Karpas-422 (cell line): ENCODE results near the gene ZDHHC14. TPM values are rescaled to one million over a fixed set of nuclear protein-coding genes. Genes with fewer than 3 reads are reported as not detected.

Experiments used
- DNase-seq: peaks from one replicate; pipeline ENCODE4 v3.0.0-alpha.2; 2015
- H2AFZ ChIP-seq: fragments of 200-600 bp; sonication (generic); 2 replicates; pipeline ENCODE4 v1.6.1; 2014; ENCODE audit warnings: antibody characterized with exemption, low read length, mixed read lengths
- H3K27ac ChIP-seq: fragments of 200-600 bp; sonication (generic); 2 replicates; pipeline ENCODE4 v1.5.1; 2014; ENCODE audit warnings: mild to moderate bottlenecking, low read length, moderate library complexity
- H3K27me3 ChIP-seq: fragments of 200-600 bp; sonication (generic); 2 replicates; pipeline ENCODE4 v1.6.1; 2014; ENCODE audit warnings: low read length, mixed read lengths
- H3K36me3 ChIP-seq: fragments of 200-600 bp; sonication (generic); 2 replicates; pipeline ENCODE4 v1.6.1; 2014; ENCODE audit warnings: low read length, mixed read lengths; ENCODE audit not compliant: insufficient read depth
- H3K4me1 ChIP-seq: fragments of 200-600 bp; sonication (generic); 2 replicates; pipeline ENCODE4 v1.6.1; 2014; ENCODE audit warnings: mild to moderate bottlenecking, low read length, mixed read lengths
- H3K4me2 ChIP-seq: fragments of 200-600 bp; sonication (generic); 2 replicates; pipeline ENCODE4 v1.6.1; 2014; ENCODE audit warnings: low read length, low read depth, mild to moderate bottlenecking; ENCODE audit not compliant: poor library complexity, severe bottlenecking
- H3K4me3 ChIP-seq: fragments of 200-600 bp; sonication (generic); 2 replicates; pipeline ENCODE4 v1.5.1; 2014; ENCODE audit warnings: mild to moderate bottlenecking, antibody characterized with exemption, low read length, mixed read lengths
- H3K79me2 ChIP-seq: fragments of 200-600 bp; sonication (generic); 2 replicates; pipeline ENCODE4 v1.6.1; 2014; ENCODE audit warnings: mild to moderate bottlenecking, low read length, mixed read lengths
- H3K9ac ChIP-seq: fragments of 200-600 bp; sonication (generic); 2 replicates; pipeline ENCODE4 v1.6.0; 2014; ENCODE audit warnings: low read length
- H3K9me2 ChIP-seq: fragments of 200-600 bp; sonication (generic), shearing (Covaris generic); replicated peaks from 2 replicates; pipeline ENCODE4 v1.6.0; 2014; ENCODE audit warnings: mild to moderate bottlenecking, low read length, moderate library complexity; ENCODE audit not compliant: insufficient read depth
- H3K9me3 ChIP-seq: fragments of 300-700, 200-600 bp; sonication (generic); 2 replicates; pipeline ENCODE4 v1.6.1; 2014; ENCODE audit warnings: low read length, mixed read lengths
- H4K20me1 ChIP-seq: fragments of 200-600 bp; sonication (generic); 2 replicates; pipeline ENCODE4 v1.6.1; 2014; ENCODE audit warnings: mild to moderate bottlenecking, antibody characterized with exemption, low read length, low read depth; ENCODE audit not compliant: insufficient read depth
- total RNA-seq: library from RNA; depleted of rRNA; stranded (reverse); fragments of >200 nt; shearing (Covaris generic); gene quantifications from 2 replicates; pipeline ENCODE4 v1.2.3, GENCODE V29; 2014; ENCODE audit warnings: low replicate concordance

Gene ZDHHC14
- total RNA-seq, 1 experiment from 2014 or later = 1.1 TPM

GRCh38 chr6:157604816-157605215, 223.8 kb downstream of the ZDHHC14 start:
- Histone ChIP-seq H3K27ac (no peak overlapping the region), H3K4me1 (no peaks in the 10 kb centered on the region), H3K27me3 (no peaks in the 10 kb centered on the region; the same call in 1 of the 2 replicates), H3K4me3 (no peak overlapping the region), H3K9me3 (no peaks in the 10 kb centered on the region), H3K9me2 (no peaks in the 10 kb centered on the region), H3K4me2 (no peak overlapping the region), H4K20me1 (no peaks in the 10 kb centered on the region), H3K36me3 (no peaks in the 10 kb centered on the region), H3K79me2 (no peaks in the 10 kb centered on the region), H2AFZ (no peak overlapping the region), H3K9ac (no peak overlapping the region)
- DNase-seq = no peak

- H3K27me3 ChIP-seq = no peaks in the 10 kb centered on the region
- no peak overlapping the region for H3K4me2 ChIP-seq
- H3K4me3 ChIP-seq = no peak overlapping the region
- no peaks in the 10 kb centered on the region for H4K20me1 ChIP-seq
- no peaks in the 10 kb centered on the region for H3K9me3 ChIP-seq
- no peak overlapping the region for H3K27ac ChIP-seq
- H2AFZ ChIP-seq = no peak overlapping the region
- H3K4me1 ChIP-seq = no peaks in the 10 kb centered on the region
- no peaks in the 10 kb centered on the region for H3K9me2 ChIP-seq
- H3K9ac ChIP-seq = no peak overlapping the region
- H3K79me2 ChIP-seq = no peaks in the 10 kb centered on the region
- no peak for DNase-seq
- no peaks in the 10 kb centered on the region for H3K36me3 ChIP-seq
Observed at GRCh38 chr6:157605484-157605883, 224.5 kb downstream of the ZDHHC14 start.

- Histone ChIP-seq H3K9me3 (no peaks in the 10 kb centered on the region), H3K4me3 (no peak overlapping the region), H4K20me1 (no peaks in the 10 kb centered on the region), H3K4me1 (no peaks in the 10 kb centered on the region), H3K79me2 (no peaks in the 10 kb centered on the region), H3K27me3 (no peaks in the 10 kb centered on the region), H3K9me2 (no peaks in the 10 kb centered on the region), H3K36me3 (no peaks in the 10 kb centered on the region), H2AFZ (no peak overlapping the region), H3K4me2 (no peak overlapping the region), H3K27ac (no peak overlapping the region), H3K9ac (no peak overlapping the region)
- DNase-seq = no peak
Observed at GRCh38 chr6:157606516-157606915, 225.5 kb downstream of the ZDHHC14 start.

GRCh38 chr6:157607317-157608109, 226.5 kb downstream of the ZDHHC14 start:
- Histone ChIP-seq H3K9me3 (no peaks in the 10 kb centered on the region), H3K4me2 (no peak overlapping the region), H3K4me3 (no peak overlapping the region), H3K9ac (no peak overlapping the region), H3K4me1 (no peaks in the 10 kb centered on the region), H2AFZ (no peak overlapping the region), H4K20me1 (no peaks in the 10 kb centered on the region), H3K9me2 (no peaks in the 10 kb centered on the region), H3K27ac (no peak overlapping the region), H3K36me3 (no peaks in the 10 kb centered on the region), H3K27me3 (no peaks in the 10 kb centered on the region), H3K79me2 (no peaks in the 10 kb centered on the region)
- no peak for DNase-seq

- H3K4me1 ChIP-seq = no peaks in the 10 kb centered on the region
- no peak overlapping the region for H3K4me2 ChIP-seq
- H3K27ac ChIP-seq = no peak overlapping the region
Observed at GRCh38 chr6:157608221-157609075, 227.5 kb downstream of the ZDHHC14 start.

GRCh38 chr6:157609117-157609516, 228.1 kb downstream of the ZDHHC14 start:
- no peak overlapping the region for H3K27ac ChIP-seq
- no peaks in the 10 kb centered on the region for H3K79me2 ChIP-seq
- no peaks in the 10 kb centered on the region for H4K20me1 ChIP-seq
- H3K4me2 ChIP-seq = no peak overlapping the region
- DNase-seq = no peak
- H3K4me1 ChIP-seq = no peaks in the 10 kb centered on the region
- no peak overlapping the region for H3K9ac ChIP-seq
- H3K9me2 ChIP-seq = no peaks in the 10 kb centered on the region
- no peaks in the 10 kb centered on the region for H3K36me3 ChIP-seq
- no peaks in the 10 kb centered on the region for H3K27me3 ChIP-seq
- H3K9me3 ChIP-seq = no peaks in the 10 kb centered on the region
- H3K4me3 ChIP-seq = no peak overlapping the region
- H2AFZ ChIP-seq = no peak overlapping the region

More at GRCh38 chr6:157608221-157609075, 227.5 kb downstream of the ZDHHC14 start:
- H3K4me3 ChIP-seq = no peak overlapping the region
- H4K20me1 ChIP-seq = no peaks in the 10 kb centered on the region
- no peaks in the 10 kb centered on the region for H3K36me3 ChIP-seq
- no peak for DNase-seq
- no peak overlapping the region for H3K9ac ChIP-seq
- no peaks in the 10 kb centered on the region for H3K9me3 ChIP-seq
- no peaks in the 10 kb centered on the region for H3K27me3 ChIP-seq
- no peak overlapping the region for H2AFZ ChIP-seq
- H3K79me2 ChIP-seq = no peaks in the 10 kb centered on the region
- H3K9me2 ChIP-seq = no peaks in the 10 kb centered on the region

- H3K4me3 ChIP-seq = no peak overlapping the region
- H3K9me3 ChIP-seq = no peaks in the 10 kb centered on the region
- no peaks in the 10 kb centered on the region for H3K4me1 ChIP-seq
- no peak overlapping the region for H3K27ac ChIP-seq
- no peak for DNase-seq
- H3K9ac ChIP-seq = no peak overlapping the region
- H4K20me1 ChIP-seq = no peaks in the 10 kb centered on the region
- no peaks in the 10 kb centered on the region for H3K36me3 ChIP-seq
- no peak overlapping the region for H2AFZ ChIP-seq
- no peaks in the 10 kb centered on the region for H3K9me2 ChIP-seq
- H3K79me2 ChIP-seq = no peaks in the 10 kb centered on the region
- no peak overlapping the region for H3K4me2 ChIP-seq
- no peaks in the 10 kb centered on the region for H3K27me3 ChIP-seq
Observed at GRCh38 chr6:157609556-157609955, 228.6 kb downstream of the ZDHHC14 start.

- Histone ChIP-seq H3K9me3 (no peaks in the 10 kb centered on the region), H3K4me1 (no peaks in the 10 kb centered on the region), H3K9me2 (no peaks in the 10 kb centered on the region), H4K20me1 (no peaks in the 10 kb centered on the region), H3K79me2 (no peaks in the 10 kb centered on the region), H3K4me3 (no peak overlapping the region), H2AFZ (no peak overlapping the region), H3K27me3 (no peaks in the 10 kb centered on the region), H3K9ac (no peak overlapping the region), H3K4me2 (no peak overlapping the region), H3K27ac (no peak overlapping the region), H3K36me3 (no peaks in the 10 kb centered on the region)
- DNase-seq = no peak
Observed at GRCh38 chr6:157610451-157610999, 229.5 kb downstream of the ZDHHC14 start.
